Body of pancreas (tissue), 4 donors: ENCODE measurements around the gene POLR3G.

Experiments
- CTCF ChIP-seq, 7 experiments: fragments of 450-650 bp in 4 of 7; fragments of 200-600 bp in 3 of 7; sonication (generic) in 3 of 7; IDR thresholded peaks; one replicate each; pipeline ENCODE4 v1.5.1; 2016 to 2019; ENCODE audit warnings: antibody characterized with exemption in 7 of 7
- POLR2A ChIP-seq, 3 donors: fragments of 450-650 bp; IDR thresholded peaks; one replicate each; pipeline ENCODE4 v1.6.1; 2016; ENCODE audit warnings: antibody characterized with exemption in 3 of 3, mild to moderate bottlenecking in 2 of 3

- TF ChIP-seq CTCF (IDR thresholded peaks at IDR 0.05) (no peak), POLR2A (IDR thresholded peaks at IDR 0.05) (no peak)
Observed at GRCh38 chr5:90446961-90447360, 27.7 kb upstream of the POLR3G start.
